Glutamatergic neuron (in vitro differentiated cells): ENCODE data around the gene MID1. TPM values are rescaled to one million over a fixed set of nuclear protein-coding genes. Genes with fewer than 3 reads are reported as not detected.
A peak's percentile ranks its signal among the peaks of the same experiment; 100 is the strongest.

Source experiments
- DNase-seq: peaks from one replicate; pipeline ENCODE4 v3.0.0; 2022
- H3K27ac Mint-ChIP-seq: one replicate; pipeline ENCODE4 v1.8.0; 2020; ENCODE audit warnings: mild to moderate bottlenecking, mixed read lengths, inconsistent platforms; ENCODE audit not compliant: unreplicated experiment
- H3K27me3 Mint-ChIP-seq: one replicate; pipeline ENCODE4 v1.8.0; 2020; ENCODE audit warnings: mild to moderate bottlenecking, moderate library complexity, mixed read lengths, inconsistent platforms; ENCODE audit not compliant: unreplicated experiment
- H3K36me3 Mint-ChIP-seq: one replicate; pipeline ENCODE4 v1.8.0; 2020; ENCODE audit warnings: mild to moderate bottlenecking, mixed read lengths, inconsistent platforms; ENCODE audit not compliant: unreplicated experiment
- H3K4me1 Mint-ChIP-seq: one replicate; pipeline ENCODE4 v1.8.0; 2020; ENCODE audit warnings: mild to moderate bottlenecking, low read depth, mixed read lengths, inconsistent platforms; ENCODE audit not compliant: unreplicated experiment
- H3K4me3 Mint-ChIP-seq: one replicate; pipeline ENCODE4 v1.8.0; 2020; ENCODE audit warnings: mild to moderate bottlenecking, mixed read lengths, inconsistent platforms; ENCODE audit not compliant: unreplicated experiment
- H3K9me3 Mint-ChIP-seq: one replicate; pipeline ENCODE4 v1.8.0; 2020; ENCODE audit warnings: mild to moderate bottlenecking, moderate library complexity, mixed read lengths, inconsistent platforms; ENCODE audit not compliant: unreplicated experiment
- total RNA-seq: library from RNA; stranded (reverse); fragmentation: NEBNext Ultra II Directional; extraction: Animal tissue kit (Norgen Biotek cat#: 25700); gene quantifications from one replicate; pipeline ENCODE4 v1.2.1, GENCODE V29; 2021; ENCODE audit not compliant: unreplicated experiment
- TF ChIP-seq, protein P1 (sequence below): fragments of 200-600 bp; sonication (generic); IDR thresholded peaks from one replicate; pipeline ENCODE4 v1.5.0; 2021; ENCODE audit not compliant: partially characterized antibody, unreplicated experiment

Gene MID1
- total RNA-seq, 1 donor from 2014 or later: 9.2 TPM

- DNase-seq: no peak
- H3K36me3 Mint-ChIP-seq: no peaks in the 10 kb centered on the region
- no peak overlapping the region for H3K27ac Mint-ChIP-seq
- H3K27me3 Mint-ChIP-seq: peaks cover 2% of the 10 kb centered on the region
- H3K9me3 Mint-ChIP-seq: peaks cover 1% of the 10 kb centered on the region
- TF ChIP-seq, protein P1, sequence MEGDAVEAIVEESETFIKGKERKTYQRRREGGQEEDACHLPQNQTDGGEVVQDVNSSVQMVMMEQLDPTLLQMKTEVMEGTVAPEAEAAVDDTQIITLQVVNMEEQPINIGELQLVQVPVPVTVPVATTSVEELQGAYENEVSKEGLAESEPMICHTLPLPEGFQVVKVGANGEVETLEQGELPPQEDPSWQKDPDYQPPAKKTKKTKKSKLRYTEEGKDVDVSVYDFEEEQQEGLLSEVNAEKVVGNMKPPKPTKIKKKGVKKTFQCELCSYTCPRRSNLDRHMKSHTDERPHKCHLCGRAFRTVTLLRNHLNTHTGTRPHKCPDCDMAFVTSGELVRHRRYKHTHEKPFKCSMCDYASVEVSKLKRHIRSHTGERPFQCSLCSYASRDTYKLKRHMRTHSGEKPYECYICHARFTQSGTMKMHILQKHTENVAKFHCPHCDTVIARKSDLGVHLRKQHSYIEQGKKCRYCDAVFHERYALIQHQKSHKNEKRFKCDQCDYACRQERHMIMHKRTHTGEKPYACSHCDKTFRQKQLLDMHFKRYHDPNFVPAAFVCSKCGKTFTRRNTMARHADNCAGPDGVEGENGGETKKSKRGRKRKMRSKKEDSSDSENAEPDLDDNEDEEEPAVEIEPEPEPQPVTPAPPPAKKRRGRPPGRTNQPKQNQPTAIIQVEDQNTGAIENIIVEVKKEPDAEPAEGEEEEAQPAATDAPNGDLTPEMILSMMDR: no peak
- peak overlapping the region; percentile 95 for H3K4me3 Mint-ChIP-seq
- peaks cover 20% of the 10 kb centered on the region for H3K4me1 Mint-ChIP-seq
Observed at GRCh38 chrX:10619425-10620046, 849 bp downstream of the MID1 start.

DNA sequence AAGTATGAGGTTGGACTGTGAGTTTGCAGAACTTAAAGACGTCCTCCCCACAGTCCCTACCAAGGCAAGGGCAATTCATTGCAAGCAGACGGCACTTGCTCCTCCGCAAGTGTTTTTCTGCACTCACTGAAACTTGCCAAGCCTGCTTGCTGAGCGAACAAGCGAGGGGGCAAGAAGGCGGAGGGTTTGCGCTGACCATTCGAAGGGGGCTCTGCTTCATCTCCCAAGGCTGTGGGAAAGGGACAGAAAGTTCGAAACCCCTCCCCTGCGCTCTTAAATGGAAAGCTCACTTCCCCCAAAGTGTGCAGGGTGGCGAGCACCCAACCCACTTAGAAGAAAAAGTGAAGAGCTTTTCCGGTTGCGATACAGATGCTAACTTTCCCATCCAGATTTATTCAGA is 1.4 kb downstream of the MID1 start:
- no peak for DNase-seq
- Mint-ChIP-seq H3K4me3 (peak overlapping the region; percentile 95), H3K27me3 (peaks cover 2% of the 10 kb centered on the region), H3K27ac (no peak overlapping the region), H3K36me3 (no peaks in the 10 kb centered on the region), H3K9me3 (peaks cover 1% of the 10 kb centered on the region), H3K4me1 (peaks cover 20% of the 10 kb centered on the region)
- TF ChIP-seq, protein P1: no peak

- H3K27ac Mint-ChIP-seq: no peak overlapping the region
- peak overlapping the region; percentile 64 for H3K4me3 Mint-ChIP-seq
- H3K36me3 Mint-ChIP-seq: no peaks in the 10 kb centered on the region
- peaks cover 1% of the 10 kb centered on the region for H3K9me3 Mint-ChIP-seq
- TF ChIP-seq, protein P1: no peak
- DNase-seq: no peak
- H3K4me1 Mint-ChIP-seq: peaks cover 20% of the 10 kb centered on the region
- peaks cover 2% of the 10 kb centered on the region for H3K27me3 Mint-ChIP-seq
Observed at GRCh38 chrX:10617999-10618351, 2.4 kb downstream of the MID1 start.

DNA sequence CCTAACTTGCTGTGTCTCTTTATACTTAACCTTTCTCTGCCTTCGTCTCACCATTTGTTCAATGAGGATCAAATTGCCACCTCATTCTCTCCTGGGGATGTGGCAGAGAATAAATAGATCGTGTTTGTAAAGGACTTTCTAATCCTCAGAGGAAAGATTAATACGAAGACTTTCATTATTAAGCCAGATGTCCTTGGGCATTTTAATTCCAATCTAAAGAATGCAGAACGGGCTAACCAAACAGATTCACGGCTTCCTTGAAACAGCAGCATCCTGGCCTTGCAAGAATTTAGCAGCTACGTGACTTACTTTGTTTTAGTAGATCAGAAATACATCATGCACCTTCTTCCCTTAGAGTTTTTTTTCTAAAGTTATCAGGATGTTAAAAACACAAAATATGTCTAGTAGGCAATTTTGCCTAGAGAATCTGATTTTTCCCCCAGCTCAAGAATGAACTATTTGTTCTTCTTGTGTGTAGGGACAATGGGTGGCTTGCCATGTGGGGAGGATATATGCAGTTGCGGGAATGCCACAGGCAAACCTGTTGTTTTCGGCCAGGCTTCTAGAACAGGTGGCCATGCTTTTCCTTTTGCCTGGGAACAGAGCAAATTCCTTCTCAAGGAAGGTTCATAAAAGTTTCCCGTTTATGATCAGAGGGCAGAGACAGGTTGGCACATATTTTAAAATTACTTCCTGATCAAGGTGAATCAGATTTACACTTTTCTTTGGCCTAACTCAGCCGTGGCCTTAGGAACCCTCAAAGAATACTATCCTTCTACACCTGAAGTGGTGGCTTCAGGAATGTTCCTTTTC is 3.0 kb downstream of the MID1 start:
- peak overlapping the region; percentile 49 for H3K4me3 Mint-ChIP-seq
- DNase-seq: no peak
- TF ChIP-seq, protein P1: no peak
- peaks cover 2% of the 10 kb centered on the region for H3K27me3 Mint-ChIP-seq
- peaks cover 1% of the 10 kb centered on the region for H3K9me3 Mint-ChIP-seq
- H3K4me1 Mint-ChIP-seq: peaks cover 20% of the 10 kb centered on the region
- H3K36me3 Mint-ChIP-seq: no peaks in the 10 kb centered on the region
- H3K27ac Mint-ChIP-seq: no peak overlapping the region
